Mucosa of rectum (tissue), 2 donors: ENCODE results near the gene EPHX1.

Source experiments
- H3K27ac ChIP-seq, 2 donors: one replicate each; pipeline ENCODE4 v1.7.0; 2013; ENCODE audit warnings: inconsistent platforms in 2 of 2, low read depth in 2 of 2, low read length in 2 of 2
- H3K27me3 ChIP-seq, 2 donors: one replicate each; pipeline ENCODE4 v1.7.0; 2013; ENCODE audit warnings: low read length in 2 of 2; ENCODE audit not compliant: control insufficient read depth in 2 of 2, insufficient read depth in 2 of 2
- H3K36me3 ChIP-seq, 2 donors: one replicate each; pipeline ENCODE4 v1.7.0; 2013; ENCODE audit warnings: low read length in 2 of 2; ENCODE audit not compliant: control insufficient read depth in 2 of 2, insufficient read depth in 2 of 2
- H3K4me1 ChIP-seq, 2 donors: one replicate each; pipeline ENCODE4 v1.7.0; 2013; ENCODE audit warnings: low read length in 2 of 2, mild to moderate bottlenecking in 1 of 2; ENCODE audit not compliant: control insufficient read depth in 2 of 2, insufficient read depth in 2 of 2
- H3K4me3 ChIP-seq, 2 donors: one replicate each; pipeline ENCODE4 v1.7.0; 2013; ENCODE audit warnings: low read length in 2 of 2
- H3K9ac ChIP-seq, 2 donors: one replicate each; pipeline ENCODE4 v1.7.0; 2013; ENCODE audit warnings: low read length in 2 of 2, low read depth in 1 of 2, mild to moderate bottlenecking in 1 of 2
- H3K9me3 ChIP-seq, 2 donors: one replicate each; pipeline ENCODE4 v1.7.0; 2013; ENCODE audit warnings: low read length in 2 of 2; ENCODE audit not compliant: control insufficient read depth in 2 of 2
- donor health status: healthy.
- donor health status: Normal muscosa, but diverticular disease.

The EPHX1 gene

DNA sequence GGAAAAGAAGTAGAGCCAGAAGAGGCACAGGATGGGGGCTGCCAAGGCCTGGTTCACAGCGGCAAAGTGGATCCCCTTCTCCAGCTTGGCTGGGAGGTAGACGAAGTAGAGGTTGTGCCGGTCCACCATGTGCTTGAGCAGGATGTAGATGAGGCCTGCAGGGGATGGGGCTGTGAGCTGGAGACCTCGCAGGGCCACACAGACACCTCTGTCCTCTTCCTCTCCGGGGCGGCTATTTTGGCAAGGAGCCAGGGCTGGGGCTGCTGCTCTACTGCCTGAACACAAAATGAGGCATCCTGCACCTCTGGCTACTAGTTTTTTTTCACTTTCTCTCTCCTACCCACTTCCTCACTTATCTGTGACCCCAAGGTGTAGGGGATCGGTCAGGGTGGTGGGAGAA, 40.0 kb downstream of the EPHX1 start:
- peaks cover 66 to 74% of the 10 kb centered on the region in 2 donors for H3K36me3 ChIP-seq
- H3K9me3 ChIP-seq = no peaks in the 10 kb centered on the region
- H3K27ac ChIP-seq = no peak overlapping the region
- no peaks in the 10 kb centered on the region for H3K27me3 ChIP-seq
- H3K9ac ChIP-seq = no peak overlapping the region
- peaks cover 13 to 24% of the 10 kb centered on the region in 2 donors for H3K4me1 ChIP-seq
- H3K4me3 ChIP-seq = no peak overlapping the region

- H3K9ac ChIP-seq = no peak overlapping the region
- H3K27me3 ChIP-seq = no peaks in the 10 kb centered on the region
- H3K9me3 ChIP-seq = no peaks in the 10 kb centered on the region
- H3K4me1 ChIP-seq = peaks cover 13 to 24% of the 10 kb centered on the region in 2 donors
- H3K27ac ChIP-seq = no peak overlapping the region
- H3K4me3 ChIP-seq = no peak overlapping the region
- H3K36me3 ChIP-seq = peaks cover 70 to 76% of the 10 kb centered on the region in 2 donors
Observed at GRCh38 chr1:225850370-225850769, 40.4 kb downstream of the EPHX1 start.

DNA sequence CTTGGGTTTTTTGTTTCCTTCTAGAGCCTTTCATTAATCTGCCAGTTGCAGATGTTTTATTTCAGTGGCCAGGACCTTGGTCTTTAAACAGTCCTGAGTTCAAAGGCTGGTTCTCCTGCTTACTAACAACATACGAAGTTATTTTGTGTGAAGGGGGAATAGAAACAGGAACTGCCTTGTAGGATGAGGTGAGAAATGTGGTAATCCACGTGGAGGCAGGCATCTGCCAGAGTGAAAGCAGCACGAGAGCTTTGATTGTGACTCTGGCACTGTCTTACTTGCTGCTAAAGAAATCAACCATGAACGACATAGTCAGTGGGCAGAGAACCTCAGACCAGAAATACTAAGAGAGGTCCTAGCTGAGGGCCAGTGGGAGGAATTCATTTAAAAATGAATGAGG, 41.9 kb downstream of the EPHX1 start:
- Histone ChIP-seq H3K36me3 (peaks cover 69 to 76% of the 10 kb centered on the region in 2 donors), H3K27me3 (no peaks in the 10 kb centered on the region), H3K27ac (no peak overlapping the region), H3K4me1 (peaks cover 13 to 24% of the 10 kb centered on the region in 2 donors), H3K9ac (no peak overlapping the region), H3K9me3 (no peaks in the 10 kb centered on the region), H3K4me3 (no peak overlapping the region)

DNA sequence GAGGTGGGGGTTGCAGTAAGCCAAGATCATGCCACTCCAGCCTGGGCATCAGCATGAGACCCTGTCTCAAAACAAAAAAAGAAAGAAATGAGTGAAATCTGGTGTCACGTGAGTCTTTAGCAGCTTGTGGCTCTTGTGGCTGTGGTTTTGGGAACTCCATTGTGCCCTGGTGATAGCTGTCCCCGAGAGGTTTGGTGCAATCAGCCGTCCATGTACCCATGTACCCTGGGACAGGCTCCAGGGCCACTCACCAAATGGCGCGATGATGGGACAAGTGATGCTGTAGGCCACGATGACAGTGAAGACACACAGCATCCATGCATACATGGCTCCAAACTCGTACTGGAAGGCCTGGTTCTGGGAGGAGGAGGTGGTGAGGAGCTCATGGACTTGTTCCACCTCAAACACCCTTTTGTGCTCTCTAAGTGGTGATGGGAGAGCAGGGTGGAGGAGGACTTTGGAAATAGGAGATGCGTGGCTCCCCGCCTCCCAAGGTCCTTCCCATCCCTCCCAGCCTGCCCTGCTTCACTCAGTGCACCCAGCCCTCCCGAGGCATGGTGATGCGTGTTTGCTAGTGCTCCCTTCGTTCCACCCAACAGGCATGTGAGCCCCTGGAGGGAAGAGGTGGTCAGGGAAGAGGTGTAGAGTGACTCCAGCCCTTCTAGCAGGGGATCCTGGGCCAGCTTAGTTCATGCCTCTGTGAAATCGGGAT, 42.6 kb downstream of the EPHX1 start:
- no peaks in the 10 kb centered on the region for H3K27me3 ChIP-seq
- H3K4me1 ChIP-seq = peaks cover 10 to 21% of the 10 kb centered on the region in 2 donors
- no peak overlapping the region for H3K4me3 ChIP-seq
- H3K27ac ChIP-seq = no peak overlapping the region
- H3K9me3 ChIP-seq = no peaks in the 10 kb centered on the region
- H3K9ac ChIP-seq = no peak overlapping the region
- H3K36me3 ChIP-seq = peaks cover 65 to 72% of the 10 kb centered on the region in 2 donors

DNA sequence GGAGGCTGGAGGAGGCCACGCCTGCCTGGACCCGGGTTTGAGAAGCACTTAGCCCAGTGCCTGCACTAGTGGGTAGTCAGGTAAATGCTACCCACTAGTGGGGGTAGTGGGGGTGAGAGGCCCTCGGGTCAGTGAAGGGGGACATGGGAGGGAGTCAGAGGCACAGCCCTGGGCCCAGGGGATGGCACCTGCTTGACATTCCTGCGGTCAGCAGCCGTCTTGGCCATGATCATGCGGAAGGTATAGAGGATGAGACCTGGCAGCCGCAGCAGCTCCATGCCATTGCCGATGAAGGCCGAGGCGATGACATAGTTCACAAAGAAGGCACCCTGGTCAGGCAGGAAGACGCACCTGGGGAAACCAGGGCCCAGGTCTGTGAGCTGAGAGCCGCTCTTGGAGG, 43.5 kb downstream of the EPHX1 start:
- Histone ChIP-seq H3K9me3 (no peaks in the 10 kb centered on the region), H3K4me3 (no peak overlapping the region), H3K36me3 (peaks cover 67 to 69% of the 10 kb centered on the region in 2 donors), H3K4me1 (peaks cover 3 to 12% of the 10 kb centered on the region in 2 donors), H3K27me3 (no peaks in the 10 kb centered on the region), H3K27ac (no peak overlapping the region), H3K9ac (no peak overlapping the region)

DNA sequence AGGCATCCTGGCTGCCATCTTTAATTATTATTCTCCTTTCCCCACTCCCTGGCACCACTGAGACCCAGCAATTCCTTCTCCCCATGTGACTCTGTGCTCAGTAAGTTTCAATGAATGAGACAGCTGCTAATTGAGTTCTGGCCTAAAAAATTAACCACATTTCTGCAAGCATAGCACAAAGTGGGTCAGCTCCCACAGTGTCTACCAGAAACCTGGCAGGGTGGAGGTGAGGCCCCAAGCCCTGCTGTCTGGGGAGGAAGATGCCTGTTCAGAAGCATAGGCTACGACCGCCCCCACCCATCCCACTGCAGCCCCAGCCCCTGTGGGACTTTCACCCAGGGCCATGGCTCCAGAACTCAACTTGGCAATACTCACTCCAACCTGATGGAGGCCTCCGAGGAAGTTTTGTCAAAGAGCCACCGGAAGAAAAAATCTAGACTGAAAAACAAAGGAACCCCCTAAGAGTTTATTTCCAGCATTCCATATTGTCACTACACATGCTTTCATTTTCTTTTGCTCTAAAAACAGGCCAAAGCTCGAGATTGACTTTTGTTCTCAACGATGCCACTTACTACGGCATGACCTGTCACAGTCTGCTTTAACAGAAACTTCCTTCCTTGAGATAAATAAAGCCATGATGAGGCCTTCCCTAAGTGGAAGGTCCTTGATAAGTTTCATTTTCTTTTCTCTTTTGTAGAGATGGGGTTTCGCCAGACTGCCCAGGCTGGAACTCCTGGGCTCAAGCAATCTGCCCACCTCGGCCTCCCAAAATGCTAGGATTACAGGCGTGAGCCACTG, 45.8 kb downstream of the EPHX1 start:
- Histone ChIP-seq H3K9me3 (no peaks in the 10 kb centered on the region), H3K4me1 (no peaks in the 10 kb centered on the region), H3K36me3 (peaks cover 72 to 80% of the 10 kb centered on the region in 2 donors), H3K4me3 (no peak overlapping the region), H3K9ac (no peak overlapping the region), H3K27ac (no peak overlapping the region), H3K27me3 (no peaks in the 10 kb centered on the region)

GRCh38 chr1:225857256-225857655, 47.3 kb downstream of the EPHX1 start:
- Histone ChIP-seq H3K27me3 (no peaks in the 10 kb centered on the region), H3K27ac (no peak overlapping the region), H3K4me1 (no peaks in the 10 kb centered on the region), H3K4me3 (no peak overlapping the region), H3K9ac (no peak overlapping the region), H3K9me3 (no peaks in the 10 kb centered on the region), H3K36me3 (peaks cover 78 to 85% of the 10 kb centered on the region in 2 donors)

DNA sequence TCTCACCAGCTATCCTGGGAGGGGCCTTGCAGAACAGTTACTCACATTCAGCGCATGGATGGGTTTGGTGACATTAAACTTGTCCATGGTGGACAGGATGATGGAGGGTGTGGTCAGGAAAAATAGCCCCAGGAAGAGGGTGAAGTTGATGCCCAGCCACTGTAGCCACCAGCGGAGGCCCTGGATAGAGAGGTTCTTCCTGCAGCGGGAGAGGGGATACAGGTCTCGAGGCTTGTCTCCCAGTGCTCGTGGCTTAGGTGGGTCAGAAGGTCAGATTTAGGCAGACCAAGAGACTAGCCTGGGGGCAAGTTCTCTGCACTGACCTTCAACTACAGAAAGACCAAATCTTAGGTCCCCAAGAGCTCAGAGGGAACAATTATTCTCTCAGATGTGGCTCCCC, 49.2 kb downstream of the EPHX1 start:
- Histone ChIP-seq H3K36me3 (peaks cover 70 to 81% of the 10 kb centered on the region in 2 donors), H3K9ac (no peak overlapping the region), H3K27ac (no peak overlapping the region), H3K4me1 (peaks cover 0 to 3% of the 10 kb centered on the region in 2 donors), H3K9me3 (no peaks in the 10 kb centered on the region), H3K4me3 (no peak overlapping the region), H3K27me3 (no peaks in the 10 kb centered on the region)

DNA sequence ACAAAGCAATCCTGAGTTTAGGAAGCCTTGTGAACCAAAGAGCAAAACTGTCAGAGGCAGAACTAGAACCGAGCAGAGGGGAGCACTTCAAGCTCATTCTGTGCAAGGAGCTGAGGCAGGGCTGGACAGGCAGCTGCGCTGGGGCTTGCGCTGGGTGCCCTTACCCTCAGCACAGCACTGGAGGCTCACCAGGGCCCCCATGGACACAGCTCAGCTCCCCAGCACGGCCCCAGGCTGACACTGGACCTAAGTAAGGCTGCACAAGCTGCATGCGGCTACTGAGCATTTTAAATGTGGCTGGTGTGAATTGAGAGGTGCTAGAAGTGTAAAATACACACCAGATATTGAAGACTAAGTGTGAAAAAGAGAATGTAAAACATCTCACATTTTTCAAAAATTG, 50.2 kb downstream of the EPHX1 start:
- Histone ChIP-seq H3K4me3 (no peak overlapping the region), H3K4me1 (peaks cover 0 to 5% of the 10 kb centered on the region in 2 donors), H3K9ac (no peak overlapping the region), H3K27me3 (no peaks in the 10 kb centered on the region), H3K27ac (no peak overlapping the region), H3K36me3 (peaks cover 62 to 74% of the 10 kb centered on the region in 2 donors), H3K9me3 (no peaks in the 10 kb centered on the region)

DNA sequence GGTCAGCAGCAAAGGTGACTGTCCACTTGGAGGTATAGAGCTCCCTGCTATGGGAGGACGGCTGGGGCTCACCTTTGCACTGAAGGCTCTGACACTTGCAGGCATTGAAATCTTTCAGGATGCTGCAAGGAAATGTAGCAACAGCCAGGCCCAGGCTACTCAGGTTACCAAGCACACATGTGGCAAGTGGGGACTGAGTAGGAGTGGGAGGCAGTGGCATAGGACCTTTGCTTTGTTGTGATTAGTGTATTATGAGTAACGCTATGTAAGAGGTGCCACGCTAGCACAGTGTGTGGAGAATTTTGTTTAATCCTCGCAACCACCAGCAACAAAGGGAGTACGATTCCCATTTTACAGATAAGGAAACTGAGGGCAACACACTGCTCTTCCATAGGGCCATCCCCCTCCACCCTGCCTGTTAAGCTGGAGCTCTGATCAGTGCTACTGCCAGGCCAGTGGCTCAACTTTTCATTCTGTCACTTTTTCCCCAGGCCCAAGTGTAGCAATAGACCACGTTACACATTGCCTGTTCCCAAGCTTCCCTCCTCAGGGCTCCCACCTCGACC, 51.0 kb downstream of the EPHX1 start:
- peaks cover 63 to 76% of the 10 kb centered on the region in 2 donors for H3K36me3 ChIP-seq
- H3K4me3 ChIP-seq = no peak overlapping the region
- no peaks in the 10 kb centered on the region for H3K9me3 ChIP-seq
- H3K9ac ChIP-seq = no peak overlapping the region
- no peak overlapping the region for H3K27ac ChIP-seq
- no peaks in the 10 kb centered on the region for H3K27me3 ChIP-seq
- H3K4me1 ChIP-seq = peaks cover 2 to 5% of the 10 kb centered on the region in 2 donors
